ENCODE measurements around the gene MRPL14. TPM values are rescaled to one million over a fixed set of nuclear protein-coding genes. Genes with fewer than 3 reads are reported as not detected.

Gene MRPL14
- total RNA-seq, 2 experiments from 2014 or later = 10.4 to 11.5 TPM

DNA sequence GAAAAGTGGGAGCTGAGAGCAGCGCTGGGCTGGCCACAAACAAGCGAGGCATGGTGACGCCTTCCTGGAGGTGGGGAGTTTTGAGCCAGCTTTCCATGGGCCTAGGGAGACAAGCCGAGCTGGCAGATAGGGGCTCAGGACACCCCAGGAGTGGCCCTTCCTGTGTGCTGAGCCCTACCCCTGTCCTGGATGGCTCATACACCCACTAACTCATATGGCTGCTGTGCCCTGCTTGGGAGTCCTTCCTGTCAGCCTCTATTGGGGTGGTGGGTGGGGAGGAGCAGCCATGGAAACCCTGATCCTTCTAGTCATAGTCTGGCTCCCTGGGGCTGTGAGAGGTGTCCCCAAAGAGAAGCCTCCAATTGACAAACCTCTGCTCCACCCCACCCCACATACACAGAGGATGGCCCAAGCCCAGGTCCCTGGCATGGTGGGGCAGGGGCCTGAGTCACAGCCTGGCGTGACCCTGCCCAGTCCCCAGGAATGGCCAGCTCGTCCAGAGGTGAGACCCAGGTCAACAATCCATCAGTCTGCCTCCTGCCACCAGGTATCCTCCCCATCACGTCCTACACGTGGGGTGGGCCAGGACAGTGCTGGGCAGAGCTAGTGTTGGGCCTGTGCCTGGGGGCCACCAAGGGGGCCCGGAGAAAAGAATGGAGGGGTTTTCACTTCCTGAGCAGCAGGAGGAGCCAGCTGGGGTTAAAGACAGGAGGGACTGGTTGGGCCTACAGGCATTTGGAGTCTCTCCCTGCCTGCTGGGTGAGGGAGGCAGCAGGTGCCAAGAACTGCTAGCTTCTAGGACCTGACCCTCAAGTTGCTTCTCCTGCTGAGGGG, 52.2 kb downstream of the MRPL14 start:
- Mint-ChIP-seq H3K9me3 (no peaks in the 10 kb centered on the region), H3K36me3 (ENCODE audit: low read depth) (no peaks in the 10 kb centered on the region), H3K4me3 (no peak overlapping the region), H3K4me1 (ENCODE audit: low read depth) (peaks cover 17% of the 10 kb centered on the region), H3K27me3 (peaks cover 26% of the 10 kb centered on the region), H3K27ac (no peak overlapping the region)
- Histone ChIP-seq H3K4me1 (ENCODE audit: insufficient read depth, low read length) (peaks cover 26% of the 10 kb centered on the region), H3K9me3 (ENCODE audit: control insufficient read depth in 1 of 2, insufficient read depth in 1 of 2, low read length in 2 of 2) (no peaks in the 10 kb centered on the region), H3K27ac (ENCODE audit: low read depth in 1 of 2, low read length in 2 of 2) (no peak overlapping the region), H3K27me3 (ENCODE audit: control insufficient read depth in 1 of 2, insufficient read depth in 2 of 2, low read length in 2 of 2) (peaks cover 5 to 9% of the 10 kb centered on the region in 2 experiments), H3K4me3 (ENCODE audit: low read length) (no peak overlapping the region), H3K36me3 (ENCODE audit: insufficient read depth, low read length) (no peaks in the 10 kb centered on the region)
- TF ChIP-seq, protein P1, sequence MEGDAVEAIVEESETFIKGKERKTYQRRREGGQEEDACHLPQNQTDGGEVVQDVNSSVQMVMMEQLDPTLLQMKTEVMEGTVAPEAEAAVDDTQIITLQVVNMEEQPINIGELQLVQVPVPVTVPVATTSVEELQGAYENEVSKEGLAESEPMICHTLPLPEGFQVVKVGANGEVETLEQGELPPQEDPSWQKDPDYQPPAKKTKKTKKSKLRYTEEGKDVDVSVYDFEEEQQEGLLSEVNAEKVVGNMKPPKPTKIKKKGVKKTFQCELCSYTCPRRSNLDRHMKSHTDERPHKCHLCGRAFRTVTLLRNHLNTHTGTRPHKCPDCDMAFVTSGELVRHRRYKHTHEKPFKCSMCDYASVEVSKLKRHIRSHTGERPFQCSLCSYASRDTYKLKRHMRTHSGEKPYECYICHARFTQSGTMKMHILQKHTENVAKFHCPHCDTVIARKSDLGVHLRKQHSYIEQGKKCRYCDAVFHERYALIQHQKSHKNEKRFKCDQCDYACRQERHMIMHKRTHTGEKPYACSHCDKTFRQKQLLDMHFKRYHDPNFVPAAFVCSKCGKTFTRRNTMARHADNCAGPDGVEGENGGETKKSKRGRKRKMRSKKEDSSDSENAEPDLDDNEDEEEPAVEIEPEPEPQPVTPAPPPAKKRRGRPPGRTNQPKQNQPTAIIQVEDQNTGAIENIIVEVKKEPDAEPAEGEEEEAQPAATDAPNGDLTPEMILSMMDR (IDR thresholded peaks at IDR 0.05) = peak; percentile 44
- intact Hi-C loops (cut with DNase I, micrococcal nuclease) = loop anchor here (1.0 to 5.0 kb wide), 5 partner anchors 73 to 468 kb away; no protein-coding TSS in a partner anchor
- ChIA-PET CTCF (interaction anchor here (0.9 to 4.0 kb wide), 4 partner anchors 10 to 407 kb away, joined by 3 to 20 read pairs (median 6); partner anchors contain the start of genes AARS2 and VEGFA), POLR2A (interaction anchor here (0.6 to 2.0 kb wide), 4 partner anchors 306 to 550 kb away, joined by 3 to 15 read pairs (median 4); no protein-coding TSS in a partner anchor)
- DNase-seq (no peak), ATAC-seq (ENCODE audit: poor library complexity) (no peak)

DNA sequence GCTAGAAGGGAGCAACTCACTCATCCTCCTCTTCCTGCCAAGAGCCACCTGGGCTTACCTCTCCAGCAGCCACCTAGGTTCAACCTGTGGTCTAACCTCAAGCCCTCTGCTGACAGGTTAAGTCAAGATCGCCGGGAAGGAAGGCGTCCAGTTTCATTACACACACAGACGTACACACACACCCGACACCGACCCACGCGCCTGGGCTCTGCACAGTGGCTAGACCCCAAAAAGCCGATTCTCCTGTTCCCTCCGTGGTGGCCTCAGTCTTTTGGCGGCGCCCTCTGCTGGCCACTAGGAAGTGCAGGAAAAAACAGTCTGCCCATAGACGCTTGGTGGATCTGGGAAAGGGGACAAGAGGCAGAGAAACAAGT, 52.8 kb downstream of the MRPL14 start:
- POLR2A ChIA-PET = interaction anchor here (0.6 to 2.0 kb wide), 4 partner anchors 305 to 549 kb away, joined by 3 to 15 read pairs (median 4); no protein-coding TSS in a partner anchor
- H3K4me1 Mint-ChIP-seq (ENCODE audit: low read depth) = peaks cover 17% of the 10 kb centered on the region
- H3K27me3 ChIP-seq (ENCODE audit: control insufficient read depth in 1 of 2, insufficient read depth in 2 of 2, low read length in 2 of 2) = peaks cover 5 to 9% of the 10 kb centered on the region in 2 experiments
- no peaks in the 10 kb centered on the region for H3K9me3 ChIP-seq (ENCODE audit: control insufficient read depth in 1 of 2, insufficient read depth in 1 of 2, low read length in 2 of 2)
- H3K27ac Mint-ChIP-seq = no peak overlapping the region
- DNase-seq = peak; percentile 39 to 84 (median 50)
- no peaks in the 10 kb centered on the region for H3K36me3 Mint-ChIP-seq (ENCODE audit: low read depth)
- no peak overlapping the region for H3K4me3 ChIP-seq (ENCODE audit: low read length)
- H3K27me3 Mint-ChIP-seq = peaks cover 26% of the 10 kb centered on the region
- ATAC-seq (ENCODE audit: poor library complexity) = peak; percentile 43
- no peaks in the 10 kb centered on the region for H3K9me3 Mint-ChIP-seq
- H3K27ac ChIP-seq (ENCODE audit: low read depth in 1 of 2, low read length in 2 of 2) = no peak overlapping the region
- CTCF ChIA-PET = interaction anchor here (0.9 to 4.0 kb wide), 4 partner anchors 11 to 406 kb away, joined by 3 to 20 read pairs (median 6); partner anchors contain the start of genes AARS2 and VEGFA
- intact Hi-C loops (cut with DNase I, micrococcal nuclease) = loop anchor here (1.0 to 5.0 kb wide), 4 partner anchors 72 to 351 kb away; no protein-coding TSS in a partner anchor
- TF ChIP-seq, protein P1 (IDR thresholded peaks at IDR 0.05) = peak; percentile 82
- peak overlapping the region; percentile 81 for H3K4me3 Mint-ChIP-seq
- peaks cover 25% of the 10 kb centered on the region for H3K4me1 ChIP-seq (ENCODE audit: insufficient read depth, low read length)
- no peaks in the 10 kb centered on the region for H3K36me3 ChIP-seq (ENCODE audit: insufficient read depth, low read length)

DNA sequence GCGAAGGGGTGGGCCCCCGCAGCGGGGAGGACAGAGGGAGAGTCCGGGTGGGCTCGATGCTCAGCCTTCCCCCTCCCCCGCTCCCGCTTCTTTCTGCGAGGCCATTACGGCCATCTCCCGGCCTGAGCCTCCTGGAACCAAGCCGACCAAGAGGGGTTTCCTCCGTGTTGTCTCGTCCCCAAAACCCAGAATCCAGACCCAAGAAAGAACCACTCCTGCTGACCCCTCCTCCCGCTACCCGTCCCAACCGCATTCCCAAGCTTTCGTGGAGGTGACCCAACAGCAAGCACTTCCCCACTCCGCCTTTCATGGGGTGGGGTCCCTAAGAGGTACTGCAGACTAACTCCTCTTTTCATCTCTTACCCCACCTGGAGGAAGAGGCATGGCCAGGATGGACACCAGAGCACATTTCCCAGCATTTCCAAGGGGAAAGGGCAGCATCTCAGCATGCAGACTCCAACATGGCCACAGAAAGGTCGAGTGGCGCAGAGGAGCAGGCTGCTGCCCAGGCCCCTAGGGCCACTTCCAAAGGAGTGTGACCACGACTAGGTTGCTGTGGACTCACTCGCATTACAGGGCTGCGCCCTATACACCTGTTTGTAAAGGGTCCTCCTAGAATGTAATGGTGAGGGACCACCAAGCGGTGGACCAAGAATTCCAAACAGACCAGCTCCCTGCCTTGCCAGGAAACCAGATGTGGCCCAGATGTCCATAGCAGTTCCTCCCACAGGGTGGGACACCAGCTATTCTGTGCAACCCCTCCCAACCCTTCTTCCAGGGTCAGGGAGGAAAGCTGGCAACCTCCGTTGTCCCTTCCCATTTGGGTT, 53.4 kb downstream of the MRPL14 start:
- TF ChIP-seq, protein P1 (IDR thresholded peaks at IDR 0.05) = no peak
- H3K36me3 ChIP-seq (ENCODE audit: insufficient read depth, low read length) = no peaks in the 10 kb centered on the region
- no peaks in the 10 kb centered on the region for H3K9me3 ChIP-seq (ENCODE audit: control insufficient read depth in 1 of 2, insufficient read depth in 1 of 2, low read length in 2 of 2)
- H3K4me3 ChIP-seq (ENCODE audit: low read length) = peak overlapping the region; percentile 61
- H3K36me3 Mint-ChIP-seq (ENCODE audit: low read depth) = no peaks in the 10 kb centered on the region
- H3K27me3 Mint-ChIP-seq = peaks cover 21% of the 10 kb centered on the region
- peaks cover 5 to 9% of the 10 kb centered on the region in 2 experiments for H3K27me3 ChIP-seq (ENCODE audit: control insufficient read depth in 1 of 2, insufficient read depth in 2 of 2, low read length in 2 of 2)
- H3K4me3 Mint-ChIP-seq = peak overlapping the region; percentile 81
- ATAC-seq (ENCODE audit: poor library complexity) (no peak), DNase-seq (peak in 2 of 14 experiments; percentile 12 to 24)
- CTCF ChIA-PET = interaction anchor here (0.9 to 4.0 kb wide), 5 partner anchors 11 to 406 kb away, joined by 3 to 20 read pairs (median 3); partner anchors contain the start of genes AARS2 and VEGFA
- H3K9me3 Mint-ChIP-seq = no peaks in the 10 kb centered on the region
- no peak overlapping the region for H3K27ac Mint-ChIP-seq
- H3K4me1 Mint-ChIP-seq (ENCODE audit: low read depth) = peaks cover 17% of the 10 kb centered on the region
- no peak overlapping the region for H3K27ac ChIP-seq (ENCODE audit: low read depth in 1 of 2, low read length in 2 of 2)
- POLR2A ChIA-PET = interaction anchor here (0.6 to 2.0 kb wide), 6 partner anchors 11 to 548 kb away, joined by 3 to 15 read pairs (median 4); no protein-coding TSS in a partner anchor
- intact Hi-C loops (cut with DNase I, micrococcal nuclease) = loop anchor here (1.0 to 5.0 kb wide), 4 partner anchors 72 to 351 kb away; no protein-coding TSS in a partner anchor
- H3K4me1 ChIP-seq (ENCODE audit: insufficient read depth, low read length) = peaks cover 22% of the 10 kb centered on the region
